ENCODE measurements around the gene CCDC30.

The CCDC30 gene

DNA sequence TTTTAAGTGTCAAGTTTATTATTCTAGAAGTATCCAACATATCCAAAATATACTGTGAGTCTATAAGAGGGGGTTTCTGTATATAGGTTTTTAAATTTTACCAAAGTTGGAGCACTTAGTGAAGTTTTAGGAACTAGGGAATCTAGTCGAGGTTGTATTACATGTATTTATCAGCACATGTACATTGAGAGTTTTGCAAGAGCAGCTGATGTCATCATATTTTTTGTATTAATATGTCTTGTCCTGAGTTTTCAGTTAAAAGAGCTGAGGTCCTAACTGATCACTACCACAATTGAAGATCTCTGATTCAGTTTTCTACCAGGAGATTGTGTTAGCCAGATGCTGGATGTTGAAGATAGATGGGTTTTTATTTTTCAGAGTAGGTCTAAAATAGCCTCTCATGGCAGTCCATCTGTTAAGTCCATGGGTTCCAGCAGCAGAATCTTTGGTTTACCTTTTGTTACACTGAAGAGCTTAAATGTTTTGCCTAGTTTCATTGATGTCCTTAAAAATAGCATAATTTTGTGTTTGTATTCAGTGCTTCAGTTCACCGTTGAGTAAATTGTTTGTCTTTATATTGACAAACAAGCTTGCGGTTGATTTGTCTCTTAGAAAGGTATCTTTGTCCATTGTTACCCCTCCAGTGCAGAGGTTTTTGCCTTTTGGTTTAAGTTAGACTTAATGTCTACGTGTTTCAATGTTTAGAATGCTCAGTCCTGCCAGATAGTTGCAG, 235.2 kb downstream of the CCDC30 start:
- no peak for DNase-seq

DNA sequence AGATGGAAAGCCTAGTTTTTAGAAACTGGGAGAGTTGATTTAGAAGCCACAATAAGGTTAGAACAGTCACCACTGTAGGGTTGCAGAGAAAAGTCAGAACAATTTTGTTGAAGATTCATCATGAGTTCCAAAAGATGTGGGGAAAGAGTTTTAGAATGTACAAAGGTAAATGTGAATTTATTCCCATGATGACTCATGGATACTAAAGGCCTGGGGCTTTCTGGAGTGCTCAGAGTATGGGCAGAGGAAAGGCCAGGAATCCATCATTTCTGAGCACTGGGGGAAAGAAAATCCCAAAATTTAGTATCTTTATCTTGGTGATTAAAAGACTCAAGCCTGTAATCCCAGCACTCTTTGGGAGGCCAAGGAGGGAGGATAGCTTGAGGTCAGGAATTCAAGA, 236.9 kb downstream of the CCDC30 start:
- DNase-seq, result no peak

- DNase-seq, result no peak
Measured at GRCh38 chr1:42703888-42704464, 240.9 kb downstream of the CCDC30 start.

All from CD4-positive, alpha-beta T cell treated with Interleukin-17A for 4 hours (primary cell).